H1 (cell line): ENCODE results near the gene OLFM1. TPM values are rescaled to one million over a fixed set of nuclear protein-coding genes. Genes with fewer than 3 reads are reported as not detected.

ENCODE experiments used
- CTCF ChIA-PET: fragments of 300-600 bp; sonication (Branson Sonifier 250); formaldehyde crosslinking; loops from one replicate; lab custom pipeline; 2021; ENCODE audit not compliant: partially characterized antibody; lab: Charles Lee
- POLR2A ChIA-PET: fragments of 300-600 bp; sonication (Branson Sonifier 250); formaldehyde crosslinking; loops from one replicate; lab custom pipeline; 2021; ENCODE audit warnings: inconsistent platforms; ENCODE audit not compliant: partially characterized antibody; lab: Charles Lee
- DNase-seq, 2 experiments: peaks; one replicate each; pipeline versions ENCODE4 v3.0.0 to v3.0.0-alpha.2; 2010 to 2022; ENCODE audit warnings: low spot score in 2 of 2, low read depth in 1 of 2, mixed read lengths in 1 of 2
- FAIRE-seq: peaks from 2 replicates; lab custom pipeline; 2011; peaks lifted over from hg19 to GRCh38; lab: Jason Lieb, UNC
- H2AFZ ChIP-seq: 2 replicates; pipeline ENCODE4 v1.8.1; 2012; ENCODE audit warnings: low read length, inconsistent platforms
- H2AK5ac ChIP-seq: 2 replicates; pipeline ENCODE4 v1.6.1; 2013; ENCODE audit warnings: low read depth, low read length
- H2BK120ac ChIP-seq: replicated peaks from 2 replicates; pipeline ENCODE3; 2013; ENCODE audit warnings: low read depth, low read length, inconsistent platforms
- H2BK12ac ChIP-seq: 2 replicates; pipeline ENCODE4 v1.6.1; 2013; ENCODE audit warnings: low read depth, low read length
- H2BK15ac ChIP-seq: 2 replicates; pipeline ENCODE4 v1.6.1; 2013; ENCODE audit warnings: low read length
- H2BK20ac ChIP-seq: 2 replicates; pipeline ENCODE4 v1.6.1; 2013; ENCODE audit warnings: low read length
- H2BK5ac ChIP-seq: 2 replicates; pipeline ENCODE4 v1.6.1; 2013; ENCODE audit warnings: low read depth, low read length
- H3K14ac ChIP-seq: 2 replicates; pipeline ENCODE4 v1.6.1; 2013; ENCODE audit warnings: inconsistent platforms; ENCODE audit not compliant: insufficient read length
- H3K18ac ChIP-seq: 2 replicates; pipeline ENCODE4 v1.6.1; 2013; ENCODE audit warnings: low read length; ENCODE audit errors: extremely low read depth
- H3K23ac ChIP-seq: 2 replicates; pipeline ENCODE4 v1.6.1; 2013; ENCODE audit warnings: inconsistent platforms; ENCODE audit not compliant: insufficient read length
- H3K23me2 ChIP-seq: 2 replicates; pipeline ENCODE4 v1.6.1; 2013; ENCODE audit warnings: low read depth, low read length
- H3K27ac ChIP-seq: 2 replicates; pipeline ENCODE4 v1.6.1; 2011; ENCODE audit warnings: low read depth, low read length, inconsistent platforms
- H3K27me3 ChIP-seq, 4 experiments: replicated peaks in 1 of 4; 1 replicate in 1 of 4; 2 replicates in 3 of 4; pipeline versions ENCODE4 v1.6.1 to v1.8.1; 2011 to 2013; ENCODE audit warnings: low read length in 3 of 4, mild to moderate bottlenecking in 3 of 4, inconsistent platforms in 2 of 4, mixed read lengths in 2 of 4, moderate library complexity in 1 of 4; ENCODE audit not compliant: control insufficient read depth in 3 of 4, insufficient read depth in 3 of 4; ENCODE audit errors: extremely low read depth in 1 of 4
- H3K36me3 ChIP-seq, 4 experiments: 2 replicates each; pipeline versions ENCODE4 v1.6.1 to v1.8.1; 2011 to 2013; ENCODE audit warnings: mild to moderate bottlenecking in 4 of 4, low read length in 3 of 4, moderate library complexity in 2 of 4, control low read depth in 1 of 4, inconsistent platforms in 1 of 4; ENCODE audit not compliant: insufficient read depth in 4 of 4, control insufficient read depth in 2 of 4
- H3K4ac ChIP-seq: replicated peaks from 2 replicates; pipeline ENCODE3; 2013; ENCODE audit warnings: low read length, low read depth, mixed read lengths, inconsistent platforms; ENCODE audit not compliant: insufficient read length
- H3K4me1 ChIP-seq, 4 experiments: replicated peaks in 1 of 4; 1 replicate in 1 of 4; 2 replicates in 3 of 4; pipeline versions ENCODE4 v1.6.1 to v1.8.1; 2011 to 2013; ENCODE audit warnings: low read length in 3 of 4, inconsistent platforms in 2 of 4, mixed read lengths in 1 of 4; ENCODE audit not compliant: insufficient read depth in 4 of 4, control insufficient read depth in 3 of 4
- H3K4me2 ChIP-seq, 2 experiments: 2 replicates each; pipeline versions ENCODE4 v1.6.1 to v1.8.1; 2011 to 2013; ENCODE audit warnings: low read depth in 2 of 2, low read length in 2 of 2, control low read depth in 1 of 2, inconsistent platforms in 1 of 2, mild to moderate bottlenecking in 1 of 2; ENCODE audit not compliant: insufficient read depth in 1 of 2
- H3K4me3 ChIP-seq, 4 experiments: fragments of 200-600, 300-600 bp in 1 of 4; sonication (generic), shearing (Covaris generic), sonication (Bioruptor Twin) in 1 of 4; 2 replicates each; pipeline versions ENCODE4 v1.5.1 to v1.8.1; 2011 to 2016; ENCODE audit warnings: low read length in 4 of 4, low read depth in 3 of 4, control low read depth in 2 of 4, inconsistent platforms in 2 of 4, mild to moderate bottlenecking in 2 of 4, mixed read lengths in 1 of 4, moderate library complexity in 1 of 4; ENCODE audit not compliant: insufficient read depth in 2 of 4; ENCODE audit errors: extremely low read depth in 1 of 4
- H3K56ac ChIP-seq: replicated peaks from 2 replicates; pipeline ENCODE3; 2013; ENCODE audit warnings: low read depth, mild to moderate bottlenecking, mixed read lengths, low read length, inconsistent platforms; ENCODE audit not compliant: insufficient read length
- H3K79me1 ChIP-seq: 2 replicates; pipeline ENCODE4 v1.6.1; 2013; ENCODE audit warnings: low read depth, low read length, control low read depth
- H3K79me2 ChIP-seq, 2 experiments: 2 replicates each; pipeline versions ENCODE4 v1.6.1 to v1.8.1; 2012 to 2013; ENCODE audit warnings: low read length in 2 of 2, mild to moderate bottlenecking in 2 of 2, inconsistent platforms in 1 of 2; ENCODE audit not compliant: insufficient read depth in 2 of 2, control insufficient read depth in 1 of 2
- H3K9ac ChIP-seq, 4 experiments: replicated peaks in 1 of 4; 1 replicate in 1 of 4; 2 replicates in 3 of 4; pipeline versions ENCODE4 v1.6.1 to v1.8.1; 2011 to 2013; ENCODE audit warnings: low read depth in 3 of 4, low read length in 3 of 4, control low read depth in 2 of 4, mild to moderate bottlenecking in 2 of 4, moderate library complexity in 2 of 4, inconsistent platforms in 1 of 4; ENCODE audit errors: extremely low read depth in 1 of 4
- H3K9me3 ChIP-seq, 2 experiments: 2 replicates each; pipeline versions ENCODE4 v1.6.1 to v1.8.1; 2012 to 2013; ENCODE audit warnings: mild to moderate bottlenecking in 2 of 2, moderate library complexity in 2 of 2, control low read depth in 1 of 2, inconsistent platforms in 1 of 2, low read depth in 1 of 2, low read length in 1 of 2, mixed read lengths in 1 of 2; ENCODE audit not compliant: insufficient read depth in 2 of 2
- H4K20me1 ChIP-seq, 2 experiments: replicated peaks in 1 of 2; 2 replicates each; pipeline versions ENCODE3 to v1.8.1; 2011 to 2013; ENCODE audit warnings: inconsistent platforms in 2 of 2, low read length in 2 of 2, mild to moderate bottlenecking in 1 of 2; ENCODE audit not compliant: insufficient read depth in 2 of 2, control insufficient read depth in 1 of 2
- H4K5ac ChIP-seq: 2 replicates; pipeline ENCODE4 v1.6.1; 2013; ENCODE audit warnings: low read length, low read depth, mixed read lengths, inconsistent platforms; ENCODE audit not compliant: insufficient read length
- H4K8ac ChIP-seq: 2 replicates; pipeline ENCODE4 v1.8.0; 2013; ENCODE audit warnings: mild to moderate bottlenecking, moderate library complexity, low read length, inconsistent platforms; ENCODE audit not compliant: insufficient read depth; ENCODE audit errors: extremely low read depth
- H4K91ac ChIP-seq: replicated peaks from 2 replicates; pipeline ENCODE3; 2013; ENCODE audit warnings: low read length, mixed read lengths, inconsistent platforms; ENCODE audit not compliant: insufficient read length
- ASH2L ChIP-seq: fragments of 200-600, 300-600 bp; sonication (generic); IDR thresholded peaks from one replicate; pipeline ENCODE4 v1.7.1; 2017; ENCODE audit warnings: low read length
- BRCA1 ChIP-seq: IDR thresholded peaks from 2 replicates; pipeline ENCODE4 v1.6.1; 2012; ENCODE audit warnings: low read depth, low read length, improper control_type of control experiment
- EP300 ChIP-seq, 2 experiments: IDR thresholded peaks; 1 replicate in 1 of 2; 2 replicates in 1 of 2; pipeline ENCODE4 v1.6.1; 2011 to 2012; ENCODE audit warnings: low read depth in 2 of 2, low read length in 2 of 2, mild to moderate bottlenecking in 2 of 2, borderline replicate concordance in 1 of 2, inconsistent platforms in 1 of 2, moderate library complexity in 1 of 2
- MAX ChIP-seq: IDR thresholded peaks from 2 replicates; pipeline ENCODE4 v1.6.1; 2012; ENCODE audit warnings: inconsistent platforms
- RAD21 ChIP-seq, 2 experiments: IDR thresholded peaks in 1 of 2; conservative IDR thresholded peaks in 1 of 2; 2 replicates each; pipeline ENCODE4 v1.6.1; 2011; ENCODE audit warnings: low read depth in 2 of 2, low read length in 2 of 2, improper control_type of control experiment in 1 of 2, inconsistent platforms in 1 of 2, mild to moderate bottlenecking in 1 of 2, moderate library complexity in 1 of 2
- SIN3A ChIP-seq, 2 experiments: IDR thresholded peaks in 1 of 2; conservative IDR thresholded peaks in 1 of 2; 2 replicates each; pipeline ENCODE4 v1.6.1; 2011 to 2012; ENCODE audit warnings: low read length in 2 of 2, improper control_type of control experiment in 1 of 2, low read depth in 1 of 2, mild to moderate bottlenecking in 1 of 2
- WGBS, 2 experiments: shearing (Covaris generic) in 1 of 2; methylation state at CpG; one replicate each; pipeline versions ENCODE4 v1.1.6 to v1.1.7; 2013 to 2015; ENCODE audit warnings: low lambda C conversion rate in 2 of 2, mixed read lengths in 2 of 2, inconsistent platforms in 1 of 2, low coverage in 1 of 2, missing lambda C conversion rate in 1 of 2; ENCODE audit not compliant: insufficient replicate concordance in 2 of 2, insufficient coverage in 1 of 2, insufficient read length in 1 of 2; ENCODE audit errors: extremely low coverage in 1 of 2, missing lambda C conversion rate in 1 of 2; 5-methylcytosine and 5-hydroxymethylcytosine counted together
- polyA plus RNA-seq, 7 experiments: library from polyadenylated mRNA; depleted of rRNA in 3 of 7; stranded (reverse) in 5 of 7; unstranded in 2 of 7; fragments of >200 nt in 5 of 7; fragments of 200-250 nt in 2 of 7; gene quantifications; 1 replicate in 5 of 7; 2 replicates in 1 of 7; 4 replicates in 1 of 7; pipeline versions ENCODE4 v1.2.1 to v1.2.3, GENCODE V29; 2011 to 2013; ENCODE audit warnings: missing spikeins in 2 of 7, mixed read lengths in 2 of 7
- total RNA-seq: library from RNA; stranded (reverse); fragmentation: NEBNext Ultra II Directional; extraction: Animal tissue kit (Norgen Biotek cat#: 25700); gene quantifications from 2 replicates; pipeline ENCODE4 v1.2.1, GENCODE V29; 2021

OLFM1 gene
- total and polyA plus RNA-seq, 2 of the 8 experiments (the other 6 are each of a cell fraction or from before 2014, with no cell fraction given), result 53.0 to 53.4 TPM

GRCh38 chr9:135098400-135099105, 11.1 kb downstream of the OLFM1 start:
- CTCF ChIA-PET, result interaction anchor here (1.0 to 1.6 kb wide), 3 partner anchors 11 to 272 kb away, joined by 3 to 4 read pairs (median 3); partner anchors contain the start of gene OLFM1

More at GRCh38 chr9:135098400-135099105, 11.1 kb downstream of the OLFM1 start:
- no peaks in the 10 kb centered on the region for H3K23me2 ChIP-seq
- no peak overlapping the region for H2BK20ac ChIP-seq
- H3K4ac ChIP-seq, result no peak overlapping the region
- WGBS, 2 experiments, result 89% methylated on average over 22 of the region's 22 CpGs; no CpG with 5 or more reads in 1 of the 2 experiments
- no peak overlapping the region for H2AK5ac ChIP-seq
- POLR2A ChIA-PET, result no interaction called here
- H3K56ac ChIP-seq, result no peak overlapping the region
- no peak overlapping the region for H3K23ac ChIP-seq
- H3K4me2 ChIP-seq, result no peak overlapping the region
- no peak overlapping the region for H3K9ac ChIP-seq
- H3K27ac ChIP-seq, result no peak overlapping the region
- no peak overlapping the region for H4K5ac ChIP-seq
- H4K8ac ChIP-seq, result no peak overlapping the region
- H3K14ac ChIP-seq, result no peak overlapping the region
- no peak overlapping the region for H2AFZ ChIP-seq
- DNase-seq (peak; percentile 36 to 84), FAIRE-seq (peak; percentile 45)
- no peak overlapping the region for H2BK5ac ChIP-seq
- H3K4me1 ChIP-seq, result peaks cover 0 to 6% (median 0%) of the 10 kb centered on the region in 4 experiments; a peak in 3 of 7 replicates
- H2BK12ac ChIP-seq, result no peak overlapping the region
- no peak overlapping the region for H3K18ac ChIP-seq
- TF ChIP-seq MAX, result 0 out of 2 replicates have a peak, but pooled peaks have one; percentile 41
- no peak for TF ChIP-seq ASH2L
- TF ChIP-seq BRCA1, result no peak
- TF ChIP-seq RAD21 (IDR thresholded peaks at IDR 0.05 in 1 of 2, conservative IDR thresholded peaks at IDR 0.05 in 1 of 2; ENCODE audit: low read depth in 2 of 2, low read length in 2 of 2), result peak in 1 of 2 experiments; percentile 30; a peak in 1 of 4 replicates
- no peak for TF ChIP-seq EP300 (IDR thresholded peaks at IDR 0.05; ENCODE audit: borderline replicate concordance in 1 of 2, low read depth in 2 of 2, low read length in 2 of 2)
- TF ChIP-seq SIN3A (conservative IDR thresholded peaks at IDR 0.05 in 1 of 2, IDR thresholded peaks at IDR 0.05 in 1 of 2; ENCODE audit: low read depth in 1 of 2, low read length in 2 of 2), result peak; percentile 27 to 90; a peak in 2 of 4 replicates
- peaks cover 5% of the 10 kb centered on the region for H3K79me1 ChIP-seq
- no peak overlapping the region for H4K91ac ChIP-seq
- no peak overlapping the region for H2BK120ac ChIP-seq
- no peak overlapping the region for H3K4me3 ChIP-seq
- peaks cover 2 to 6% of the 10 kb centered on the region in 2 experiments for H4K20me1 ChIP-seq
- H2BK15ac ChIP-seq, result no peak overlapping the region
- H3K36me3 ChIP-seq, result peaks cover 0 to 26% (median 15%) of the 10 kb centered on the region in 4 experiments; a peak in 5 of 8 replicates
- no peaks in the 10 kb centered on the region for H3K79me2 ChIP-seq
- no peaks in the 10 kb centered on the region for H3K9me3 ChIP-seq
- no peaks in the 10 kb centered on the region for H3K27me3 ChIP-seq
